Measurements from ENCODE around the gene NFXL1.

GRCh38 chr4:47848041-47848440, 66.3 kb downstream of the NFXL1 start:
- TF ChIP-seq CTCF (conservative IDR thresholded peaks at IDR 0.05 in 1 of 2, IDR thresholded peaks at IDR 0.05 in 1 of 2; ENCODE audit: low read depth in 1 of 2, low read length in 2 of 2): no peak
- TF ChIP-seq EZH2 (IDR thresholded peaks at IDR 0.05; ENCODE audit: low read length, missing control alignments): no peak
